ENCODE data around the gene TTBK2. TPM values are rescaled to one million over a fixed set of nuclear protein-coding genes. Genes with fewer than 3 reads are reported as not detected.

TTBK2 gene
- total RNA-seq, 1 donor from 2014 or later: 34.3 TPM

DNA sequence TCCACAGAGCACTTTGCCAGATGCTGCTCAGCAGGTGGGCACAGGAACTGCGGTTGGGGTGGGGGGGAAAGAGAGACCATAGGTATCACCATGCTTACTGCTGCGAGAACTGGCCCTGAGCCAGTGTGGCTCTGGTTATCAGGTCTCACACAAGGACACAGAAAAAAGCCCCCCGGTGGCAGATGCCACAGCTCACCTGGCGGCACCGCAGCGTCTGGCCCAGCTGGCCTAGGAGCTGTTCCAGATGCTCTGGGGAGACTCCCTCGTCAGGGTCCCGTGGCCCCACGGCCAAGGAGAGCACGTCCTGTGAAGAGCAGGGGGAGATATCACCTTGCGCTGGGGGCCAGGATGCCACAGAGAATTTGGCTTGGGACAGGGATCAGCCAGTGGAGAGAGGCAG lies 194.5 kb downstream of the TTBK2 start:
- DNase-seq: no peak

- DNase-seq: no peak
Observed at GRCh38 chr15:42725331-42725903, 195.2 kb downstream of the TTBK2 start.

- DNase-seq: no peak
Observed at GRCh38 chr15:42724276-42724675, 196.3 kb downstream of the TTBK2 start.

GRCh38 chr15:42723068-42723467 lies 197.5 kb downstream of the TTBK2 start:
- no peak for DNase-seq

DNA sequence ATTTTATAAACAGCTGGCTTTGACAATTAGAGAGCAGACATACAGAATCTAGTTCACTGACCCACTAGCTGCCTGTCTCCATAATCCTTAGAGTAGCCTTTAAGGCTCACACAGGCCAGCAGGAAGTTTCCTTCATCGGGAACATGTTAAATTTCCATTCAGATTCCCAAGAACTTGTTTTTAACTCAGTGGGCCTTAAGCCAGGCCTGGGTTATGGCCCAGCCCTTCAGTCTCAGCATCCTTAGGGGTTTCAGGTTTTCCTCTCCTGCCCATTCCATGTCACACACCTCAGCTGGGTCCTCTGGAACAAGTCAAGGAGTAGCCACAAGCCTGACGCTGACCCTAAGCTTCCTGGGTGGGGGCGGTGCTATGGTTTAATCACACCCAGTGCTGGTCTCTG lies 198.7 kb downstream of the TTBK2 start:
- no peak for DNase-seq

DNA sequence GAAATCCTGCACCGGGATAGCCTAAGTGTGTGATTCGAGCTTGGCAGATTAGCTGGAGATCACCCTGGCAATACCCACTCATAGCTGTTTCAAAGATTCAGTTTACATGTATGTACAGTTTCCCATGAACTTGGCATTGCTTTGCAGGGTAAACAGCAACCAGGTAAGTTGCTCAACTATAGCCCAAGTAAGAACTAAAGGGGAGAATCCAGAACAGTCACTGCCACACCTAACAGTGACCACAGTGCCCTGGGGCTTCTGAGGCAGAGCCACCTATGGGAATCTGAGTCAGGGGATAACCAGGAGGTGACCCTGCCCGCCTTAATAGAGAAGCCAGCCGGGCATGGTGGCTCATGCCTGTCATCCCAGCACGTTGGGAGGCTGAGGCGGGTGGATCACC lies 199.6 kb downstream of the TTBK2 start:
- DNase-seq: no peak

DNA sequence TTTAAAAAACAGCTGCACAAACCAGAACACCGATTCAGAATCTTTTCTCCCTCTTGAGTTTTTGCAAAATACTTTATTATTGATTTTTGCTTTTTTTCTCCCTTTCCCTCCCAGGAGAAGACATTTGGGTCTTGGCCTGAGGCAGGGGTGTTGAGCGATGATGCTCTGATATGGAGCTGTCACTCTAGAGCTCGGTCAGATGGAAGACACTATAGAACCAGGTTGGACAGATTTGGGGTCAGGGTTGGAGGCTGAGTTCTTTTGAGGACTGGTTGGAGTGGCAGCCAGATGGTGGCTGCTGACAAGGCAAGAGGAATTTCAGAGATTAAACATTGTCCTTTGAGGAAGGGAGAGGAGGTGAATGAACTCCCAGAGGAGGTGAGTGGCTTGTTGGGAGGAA lies 200.5 kb downstream of the TTBK2 start:
- DNase-seq: no peak

DNA sequence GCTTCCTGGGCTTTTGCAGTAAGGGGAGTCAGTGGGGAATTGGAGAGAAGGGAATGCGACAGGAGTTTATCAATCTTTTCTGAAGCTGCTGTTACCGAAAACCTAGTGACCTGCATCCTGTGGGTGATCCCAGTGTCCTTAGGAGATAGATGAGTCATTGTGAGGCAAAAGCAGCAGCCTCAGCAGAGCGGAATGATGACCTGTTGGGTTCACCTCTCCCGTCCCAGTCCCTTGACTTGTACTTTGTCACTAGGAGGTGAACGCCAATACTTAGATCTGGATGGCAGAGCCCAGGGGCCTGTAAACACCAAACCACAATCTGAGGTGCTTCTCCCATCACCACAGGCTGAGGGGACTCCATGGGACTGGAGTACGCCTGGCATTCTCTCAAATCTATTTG lies 201.5 kb downstream of the TTBK2 start:
- DNase-seq: no peak

DNA sequence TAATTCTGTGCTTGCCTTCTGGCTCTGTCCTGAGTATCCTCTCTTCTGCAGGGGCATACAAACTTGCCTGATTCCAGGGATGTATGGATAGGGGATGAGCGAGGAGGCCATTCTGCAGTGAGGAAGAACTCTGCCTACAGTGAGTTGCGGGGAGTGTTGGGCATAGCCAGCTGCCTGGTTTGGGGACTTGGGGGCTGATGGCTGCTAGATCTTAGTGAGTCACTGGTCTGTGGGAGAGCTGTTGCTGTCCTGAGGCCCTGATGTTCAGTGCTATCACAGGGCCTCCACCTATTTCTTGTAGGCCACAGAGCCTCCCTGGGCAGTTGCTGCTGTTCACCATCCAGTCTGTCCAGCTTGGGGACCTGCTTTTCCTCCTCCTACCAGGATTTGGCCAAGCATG lies 204.0 kb downstream of the TTBK2 start:
- no peak for DNase-seq

DNA sequence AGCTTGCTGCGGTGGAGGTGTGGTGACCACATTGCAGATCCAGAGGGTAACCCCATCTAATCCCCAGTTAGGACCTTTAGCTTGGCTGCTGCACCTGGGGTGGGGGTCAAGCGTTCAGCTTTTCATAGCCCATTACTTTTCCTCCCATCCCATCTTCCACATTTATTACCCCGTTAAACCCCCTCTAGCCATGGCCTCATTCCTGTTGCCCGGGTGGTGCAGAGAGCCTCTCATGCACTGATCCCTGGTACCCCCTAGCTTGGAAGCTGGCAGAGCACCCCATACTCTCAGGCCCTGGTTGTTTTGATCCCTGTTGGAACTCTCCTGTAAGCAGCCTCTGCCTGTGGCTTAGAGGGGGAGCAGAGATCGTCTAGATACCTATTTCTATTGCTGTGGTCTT lies 204.5 kb downstream of the TTBK2 start:
- no peak for DNase-seq

- no peak for DNase-seq
Observed at GRCh38 chr15:42712584-42712983, 208.0 kb downstream of the TTBK2 start.

DNA sequence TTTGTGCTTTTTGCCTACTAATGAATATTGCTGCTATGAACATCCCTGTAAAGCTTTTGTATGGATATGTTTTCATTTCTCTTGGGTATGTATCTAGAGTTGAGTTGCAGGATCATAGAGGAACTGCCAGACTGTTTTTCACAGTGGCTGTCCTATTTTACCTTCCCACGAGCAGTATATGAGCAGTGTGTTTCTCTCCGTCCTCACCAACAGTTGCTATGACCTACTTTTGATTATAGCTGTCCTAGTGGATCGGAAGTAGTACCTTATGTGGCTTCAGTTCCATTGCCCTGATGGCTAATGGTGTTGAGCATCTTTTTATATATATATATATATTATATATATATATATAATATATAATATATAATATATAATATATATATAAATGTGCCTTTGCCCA lies 208.8 kb downstream of the TTBK2 start:
- no peak for DNase-seq

GRCh38 chr15:42710662-42711061 lies 209.9 kb downstream of the TTBK2 start:
- DNase-seq: no peak

DNA sequence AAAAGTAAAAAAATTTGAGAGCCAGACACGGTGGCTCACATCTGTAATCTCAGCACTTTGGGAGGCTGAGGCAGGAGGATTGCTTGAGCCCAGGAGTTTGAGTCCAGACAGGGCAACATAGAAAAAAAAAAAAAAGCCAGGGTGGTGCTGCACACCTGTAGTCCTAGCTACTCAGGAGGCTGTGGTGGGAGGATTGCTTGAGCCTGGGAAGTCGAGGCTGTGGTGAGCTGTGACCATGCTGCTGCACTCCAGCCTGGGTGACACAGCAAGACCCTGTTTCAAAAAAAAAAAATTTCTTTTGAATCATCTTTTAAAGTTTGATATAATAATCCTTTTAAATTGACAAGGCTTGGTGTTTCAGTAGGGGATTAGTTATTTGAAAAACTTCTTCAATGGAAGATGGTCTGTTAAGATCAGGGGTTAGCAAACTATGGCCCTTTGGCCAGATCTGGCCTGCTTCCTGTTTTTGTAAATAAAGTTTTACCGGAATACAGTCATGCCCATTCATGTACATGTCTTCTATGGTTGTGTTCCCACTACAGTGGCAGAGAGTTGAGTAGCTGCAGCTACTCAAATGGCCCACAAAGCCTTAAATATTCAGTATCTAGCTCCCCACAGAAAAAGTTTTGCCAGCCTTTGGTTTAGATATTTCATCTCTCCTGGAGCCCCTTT lies 212.6 kb downstream of the TTBK2 start:
- no peak for DNase-seq

GRCh38 chr15:42707068-42707467 lies 213.5 kb downstream of the TTBK2 start:
- DNase-seq: no peak

DNA sequence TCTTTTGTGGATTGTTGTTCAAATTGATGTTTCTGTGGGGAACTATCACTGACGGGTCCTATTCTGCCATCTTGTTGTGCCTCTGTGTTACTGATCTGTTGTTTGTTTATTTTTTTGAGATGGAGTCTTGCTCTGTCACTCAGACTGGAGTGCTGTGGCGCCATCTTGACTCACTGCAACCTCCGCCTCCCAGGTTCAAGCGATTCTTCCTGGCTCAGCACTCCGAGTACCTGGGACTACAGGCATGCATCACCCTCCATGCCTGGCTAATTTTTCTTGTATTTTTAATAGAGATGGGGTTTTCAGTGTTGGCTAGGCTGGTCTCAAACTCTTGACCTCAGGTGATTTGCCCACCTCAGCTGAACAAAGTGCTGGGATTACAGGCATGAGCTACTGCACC lies 215.2 kb downstream of the TTBK2 start:
- DNase-seq: no peak

DNA sequence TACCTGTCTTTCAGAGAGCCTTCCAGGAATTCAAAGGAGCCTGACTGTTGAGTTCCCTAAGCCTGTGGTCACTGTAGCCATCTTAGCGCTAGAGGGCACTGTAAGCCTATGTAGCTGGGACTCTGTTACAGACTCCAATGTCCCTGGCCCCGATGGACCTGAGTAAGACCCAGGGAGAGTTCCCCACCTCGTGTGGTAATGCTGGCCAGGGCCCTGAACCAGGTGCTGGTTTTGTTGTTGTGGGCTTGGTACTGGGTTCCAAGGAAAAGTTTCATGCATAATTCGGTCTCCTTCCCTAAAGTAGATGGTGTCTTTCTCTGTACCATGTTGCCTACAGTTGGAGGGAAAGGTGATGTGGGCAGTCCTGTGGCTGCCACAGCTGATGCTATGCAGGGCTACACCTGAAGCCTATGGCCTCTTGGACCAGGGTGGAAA lies 216.1 kb downstream of the TTBK2 start:
- no peak for DNase-seq

- DNase-seq: no peak
Observed at GRCh38 chr15:42696626-42697025, 224.0 kb downstream of the TTBK2 start.

DNA sequence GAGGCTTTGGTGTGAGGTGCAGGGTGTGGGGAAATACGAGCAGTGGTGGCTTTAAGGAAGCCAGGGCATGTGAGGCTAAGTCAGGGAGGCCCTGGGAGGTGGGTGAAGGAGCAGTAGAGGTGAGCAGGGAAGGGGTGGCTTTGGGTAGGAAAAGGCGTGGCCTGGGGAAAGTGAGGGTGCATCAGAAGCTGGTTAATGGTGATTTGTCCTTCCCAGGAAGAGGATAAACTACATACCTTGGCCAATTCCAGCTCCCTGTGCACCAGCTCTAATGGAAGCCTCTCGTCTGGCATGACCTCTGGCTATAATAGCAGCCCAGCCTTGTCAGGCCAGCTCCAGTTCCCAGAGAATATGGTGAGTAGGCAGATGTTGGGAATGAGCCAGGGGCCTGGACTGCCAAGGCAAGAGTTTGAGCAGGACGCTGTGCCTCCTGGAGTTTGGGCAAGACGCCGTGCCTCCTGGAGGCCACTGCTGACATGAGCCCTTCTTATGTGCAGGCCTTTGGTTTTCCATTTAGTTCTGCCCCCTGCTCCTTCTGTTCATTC lies 225.0 kb downstream of the TTBK2 start:
- DNase-seq: no peak

DNA sequence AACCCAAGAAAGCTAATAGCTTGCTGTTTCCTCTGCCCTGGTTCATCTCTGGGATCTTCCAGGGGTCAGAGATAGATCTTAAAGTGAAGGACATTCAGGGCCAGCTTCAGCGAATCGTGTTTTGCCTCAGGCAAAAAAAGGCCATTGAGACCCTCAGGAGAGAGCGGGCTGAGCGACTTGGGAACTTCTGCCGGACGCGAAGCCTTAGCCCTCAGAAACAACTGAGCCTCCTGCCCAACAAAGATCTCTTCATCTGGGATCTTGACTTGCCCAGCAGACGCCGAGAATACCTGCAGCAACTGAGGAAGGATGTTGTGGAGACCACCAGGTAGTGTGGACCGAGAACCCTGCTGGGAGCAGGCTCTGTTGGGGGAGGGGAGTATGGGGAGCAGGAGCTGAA lies 226.2 kb downstream of the TTBK2 start:
- no peak for DNase-seq

DNA sequence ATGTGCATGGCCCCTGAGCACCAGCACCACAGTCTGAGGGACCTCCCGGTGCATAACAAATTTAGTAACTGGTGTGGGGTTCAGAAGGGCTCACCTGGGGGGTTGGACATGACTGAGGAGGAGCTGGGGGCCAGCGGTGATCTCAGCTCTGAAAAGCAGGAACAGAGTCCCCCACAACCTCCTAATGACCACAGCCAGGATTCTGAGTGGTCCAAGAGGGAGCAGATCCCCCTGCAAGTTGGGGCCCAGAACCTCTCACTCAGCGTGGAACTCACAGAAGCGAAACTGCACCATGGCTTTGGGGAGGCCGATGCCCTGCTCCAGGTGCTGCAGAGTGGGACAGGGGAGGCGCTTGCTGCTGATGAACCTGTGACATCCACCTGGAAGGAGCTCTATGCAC lies 226.6 kb downstream of the TTBK2 start:
- no peak for DNase-seq

- no peak for DNase-seq
Observed at GRCh38 chr15:42693496-42693895, 227.1 kb downstream of the TTBK2 start.

GRCh38 chr15:42692997-42693396 lies 227.6 kb downstream of the TTBK2 start:
- no peak for DNase-seq

DNA sequence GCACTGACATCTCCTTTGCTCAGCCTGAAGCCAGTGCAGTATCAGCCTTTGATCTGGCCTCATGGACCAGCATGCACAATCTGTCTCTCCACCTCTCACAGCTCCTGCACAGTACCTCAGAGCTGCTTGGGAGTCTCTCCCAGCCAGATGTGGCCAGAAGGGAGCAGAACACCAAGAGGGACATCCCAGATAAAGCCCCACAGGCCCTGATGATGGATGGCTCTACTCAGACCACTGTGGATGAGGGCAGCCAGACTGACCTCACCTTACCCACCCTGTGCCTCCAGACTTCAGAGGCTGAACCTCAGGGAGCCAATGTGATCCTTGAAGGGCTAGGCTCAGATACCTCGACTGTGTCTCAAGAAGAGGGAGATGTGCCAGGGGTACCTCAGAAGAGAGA lies 228.0 kb downstream of the TTBK2 start:
- no peak for DNase-seq

All from occipital lobe (tissue), 2 donors.